GM15510 (cell line): Measurements from ENCODE around the gene PIAS4.

Experiments used
- POLR2A ChIP-seq: IDR thresholded peaks from 3 replicates; pipeline ENCODE4 v1.6.1; 2011; ENCODE audit warnings: borderline replicate concordance; ENCODE audit not compliant: insufficient read length; ENCODE audit errors: extremely low read depth

PIAS4 gene

GRCh38 chr19:4065430-4066175, 58.1 kb downstream of the PIAS4 start:
- peak; percentile 63 for TF ChIP-seq POLR2A

- TF ChIP-seq POLR2A, result no peak
Observed at GRCh38 chr19:4066176-4066606, 58.7 kb downstream of the PIAS4 start.

- peak; percentile 52 for TF ChIP-seq POLR2A
Observed at GRCh38 chr19:4066682-4067395, 59.3 kb downstream of the PIAS4 start, which contains the start of gene ZBTB7A. Gene ZBTB7A (minus strand): TSS chr19:4066899. CDS start chr19:4055232, 11,667 bp downstream.

GRCh38 chr19:4067396-4068046, 60.0 kb downstream of the PIAS4 start:
- no peak for TF ChIP-seq POLR2A

- TF ChIP-seq POLR2A, result no peak
Observed at GRCh38 chr19:4068047-4068966, 60.8 kb downstream of the PIAS4 start.

- no peak for TF ChIP-seq POLR2A
Observed at GRCh38 chr19:4069331-4069959, 61.9 kb downstream of the PIAS4 start.

GRCh38 chr19:4071610-4072009, 64.1 kb downstream of the PIAS4 start:
- no peak for TF ChIP-seq POLR2A

- no peak for TF ChIP-seq POLR2A
Observed at GRCh38 chr19:4075373-4075772, 67.8 kb downstream of the PIAS4 start.

- TF ChIP-seq POLR2A, result no peak
Observed at GRCh38 chr19:4077007-4077374, 69.5 kb downstream of the PIAS4 start.

GRCh38 chr19:4077800-4078684, 70.5 kb downstream of the PIAS4 start:
- TF ChIP-seq POLR2A, result peak; percentile 44

- TF ChIP-seq POLR2A, result no peak
Observed at GRCh38 chr19:4080473-4080872, 72.9 kb downstream of the PIAS4 start.

- TF ChIP-seq POLR2A, result no peak
Observed at GRCh38 chr19:4081441-4082129, 74.0 kb downstream of the PIAS4 start.
